ENCODE data around the gene BASP1.

Gene BASP1

DNA sequence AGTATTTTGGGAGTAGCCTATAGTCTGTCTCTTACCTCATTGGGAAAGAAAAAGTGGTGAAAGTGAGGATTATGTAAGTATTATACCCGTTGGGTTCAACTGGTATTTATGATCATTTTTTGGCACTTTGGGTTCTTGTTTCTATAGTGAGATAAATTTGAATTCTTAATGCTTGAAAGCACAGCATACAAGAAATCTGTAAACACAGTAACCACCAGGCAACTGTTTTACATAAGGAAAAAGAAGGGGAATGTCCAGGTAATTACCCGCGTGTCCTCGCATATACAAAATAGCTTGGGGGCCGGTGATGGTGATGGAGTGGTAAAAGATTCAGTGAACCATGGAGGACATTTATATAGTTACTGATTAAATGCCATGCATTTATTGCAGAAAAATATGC, 60.5 kb downstream of the BASP1 start:
- H3K27me3 ChIP-seq (ENCODE audit: insufficient read depth, low read length): no peaks in the 10 kb centered on the region
- H4K91ac ChIP-seq (ENCODE audit: low read depth, low read length): no peak overlapping the region
- H3K4me1 ChIP-seq (ENCODE audit: control insufficient read depth in 1 of 2, insufficient read depth in 2 of 2, low read length in 2 of 2): no peaks in the 10 kb centered on the region
- no peak overlapping the region for H4K8ac ChIP-seq (ENCODE audit: low read depth, low read length)
- H3K23ac ChIP-seq (ENCODE audit: low read length): no peak overlapping the region
- no peaks in the 10 kb centered on the region for H3K9me3 ChIP-seq (ENCODE audit: insufficient read depth, low read depth, low read length)
- WGBS (ENCODE audit: extremely low coverage, insufficient coverage, insufficient read length): no CpG with 5 or more reads among the region's 5 CpGs
- no peak overlapping the region for H3K9ac ChIP-seq (ENCODE audit: low read length)
- H3K36me3 ChIP-seq (ENCODE audit: control insufficient read depth in 1 of 2, insufficient read depth in 2 of 2, low read length in 2 of 2): peaks cover 20 to 21% of the 10 kb centered on the region in 2 experiments
- H3K14ac ChIP-seq (ENCODE audit: low read length): no peak overlapping the region
- no peak overlapping the region for H2BK120ac ChIP-seq (ENCODE audit: insufficient read depth, low read length, poor library complexity)
- H2AK5ac ChIP-seq (ENCODE audit: low read length): no peak overlapping the region
- no peak overlapping the region for H3K18ac ChIP-seq (ENCODE audit: low read length)
- no peak overlapping the region for H3K4ac ChIP-seq (ENCODE audit: low read depth, low read length)
- H2BK12ac ChIP-seq (ENCODE audit: low read length): no peak overlapping the region
- no peak overlapping the region for H2AFZ ChIP-seq (ENCODE audit: insufficient read depth, low read length, poor library complexity)
- no peak overlapping the region for H4K12ac ChIP-seq (ENCODE audit: low read depth, low read length)
- DNase-seq: no peak
- H3K27ac ChIP-seq (ENCODE audit: low read depth, low read length): no peak overlapping the region
- no peak overlapping the region for H2BK5ac ChIP-seq (ENCODE audit: low read depth, low read length, poor library complexity)
- no peaks in the 10 kb centered on the region for H3K79me1 ChIP-seq (ENCODE audit: low read length)
- H3K79me2 ChIP-seq (ENCODE audit: control insufficient read depth, insufficient read depth, low read length, poor library complexity): peaks cover 2% of the 10 kb centered on the region
- H3K4me3 ChIP-seq (ENCODE audit: low read depth, low read length): no peak overlapping the region
- no peak overlapping the region for H3K4me2 ChIP-seq (ENCODE audit: low read length)

GRCh38 chr5:17278931-17279330, 61.5 kb downstream of the BASP1 start:
- Histone ChIP-seq H2AFZ (ENCODE audit: insufficient read depth, low read length, poor library complexity) (no peak overlapping the region), H2BK12ac (ENCODE audit: low read length) (no peak overlapping the region), H3K18ac (ENCODE audit: low read length) (no peak overlapping the region), H3K27ac (ENCODE audit: low read depth, low read length) (no peak overlapping the region), H3K36me3 (ENCODE audit: control insufficient read depth in 1 of 2, insufficient read depth in 2 of 2, low read length in 2 of 2) (peaks cover 19 to 21% of the 10 kb centered on the region in 2 experiments), H2BK120ac (ENCODE audit: insufficient read depth, low read length, poor library complexity) (no peak overlapping the region), H3K9me3 (ENCODE audit: insufficient read depth, low read depth, low read length) (no peaks in the 10 kb centered on the region), H3K79me2 (ENCODE audit: control insufficient read depth, insufficient read depth, low read length, poor library complexity) (no peaks in the 10 kb centered on the region), H3K14ac (ENCODE audit: low read length) (no peak overlapping the region), H3K4ac (ENCODE audit: low read depth, low read length) (no peak overlapping the region), H3K23ac (ENCODE audit: low read length) (no peak overlapping the region), H3K4me2 (ENCODE audit: low read length) (no peak overlapping the region), H4K91ac (ENCODE audit: low read depth, low read length) (no peak overlapping the region), H3K4me1 (ENCODE audit: control insufficient read depth in 1 of 2, insufficient read depth in 2 of 2, low read length in 2 of 2) (no peaks in the 10 kb centered on the region), H4K8ac (ENCODE audit: low read depth, low read length) (no peak overlapping the region), H3K79me1 (ENCODE audit: low read length) (no peaks in the 10 kb centered on the region), H3K9ac (ENCODE audit: low read length) (no peak overlapping the region), H2BK5ac (ENCODE audit: low read depth, low read length, poor library complexity) (no peak overlapping the region), H2AK5ac (ENCODE audit: low read length) (no peak overlapping the region), H3K4me3 (ENCODE audit: low read depth, low read length) (no peak overlapping the region), H4K12ac (ENCODE audit: low read depth, low read length) (no peak overlapping the region), H3K27me3 (ENCODE audit: insufficient read depth, low read length) (no peaks in the 10 kb centered on the region)
- WGBS (ENCODE audit: extremely low coverage, insufficient coverage, insufficient read length): no CpG with 5 or more reads among the region's 7 CpGs
- DNase-seq: no peak

DNA sequence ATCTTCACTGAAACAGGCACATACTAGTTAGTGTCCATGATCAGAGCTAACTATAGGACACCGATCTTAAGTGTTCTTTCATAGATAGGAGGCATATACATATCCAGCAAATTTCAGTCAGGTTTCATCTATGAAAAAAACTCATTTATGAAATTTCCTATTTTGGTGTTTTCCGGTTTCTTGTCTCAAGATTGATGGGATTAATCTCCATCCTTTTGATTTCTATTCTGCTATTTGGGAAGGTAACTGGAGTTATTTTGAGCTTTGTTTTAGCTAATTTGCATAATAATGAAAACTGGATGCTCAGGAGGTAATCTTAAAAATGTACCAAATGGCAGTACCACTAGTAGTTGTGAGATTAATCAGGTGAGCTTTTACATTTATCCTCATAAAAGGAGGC, 62.1 kb downstream of the BASP1 start:
- no peak for DNase-seq
- Histone ChIP-seq H3K9me3 (ENCODE audit: insufficient read depth, low read depth, low read length) (no peaks in the 10 kb centered on the region), H3K14ac (ENCODE audit: low read length) (no peak overlapping the region), H2BK5ac (ENCODE audit: low read depth, low read length, poor library complexity) (no peak overlapping the region), H4K8ac (ENCODE audit: low read depth, low read length) (no peak overlapping the region), H3K4me3 (ENCODE audit: low read depth, low read length) (no peak overlapping the region), H3K4me1 (ENCODE audit: control insufficient read depth in 1 of 2, insufficient read depth in 2 of 2, low read length in 2 of 2) (no peaks in the 10 kb centered on the region), H2BK120ac (ENCODE audit: insufficient read depth, low read length, poor library complexity) (no peak overlapping the region), H2AFZ (ENCODE audit: insufficient read depth, low read length, poor library complexity) (no peak overlapping the region), H2BK12ac (ENCODE audit: low read length) (no peak overlapping the region), H3K27ac (ENCODE audit: low read depth, low read length) (no peak overlapping the region), H2AK5ac (ENCODE audit: low read length) (no peak overlapping the region), H3K27me3 (ENCODE audit: insufficient read depth, low read length) (no peaks in the 10 kb centered on the region), H3K4me2 (ENCODE audit: low read length) (no peak overlapping the region), H3K23ac (ENCODE audit: low read length) (no peak overlapping the region), H3K79me2 (ENCODE audit: control insufficient read depth, insufficient read depth, low read length, poor library complexity) (no peaks in the 10 kb centered on the region), H4K91ac (ENCODE audit: low read depth, low read length) (no peak overlapping the region), H3K4ac (ENCODE audit: low read depth, low read length) (no peak overlapping the region), H3K9ac (ENCODE audit: low read length) (no peak overlapping the region), H3K18ac (ENCODE audit: low read length) (no peak overlapping the region), H4K12ac (ENCODE audit: low read depth, low read length) (no peak overlapping the region), H3K36me3 (ENCODE audit: control insufficient read depth in 1 of 2, insufficient read depth in 2 of 2, low read length in 2 of 2) (peaks cover 17 to 18% of the 10 kb centered on the region in 2 experiments), H3K79me1 (ENCODE audit: low read length) (no peaks in the 10 kb centered on the region)
- WGBS (ENCODE audit: extremely low coverage, insufficient coverage, insufficient read length): no CpG with 5 or more reads among the region's 2 CpGs

GRCh38 chr5:17282283-17283120, 65.1 kb downstream of the BASP1 start:
- Histone ChIP-seq H3K4me3 (ENCODE audit: low read depth, low read length) (no peak overlapping the region), H3K4me2 (ENCODE audit: low read length) (no peak overlapping the region), H3K79me1 (ENCODE audit: low read length) (no peaks in the 10 kb centered on the region), H3K23ac (ENCODE audit: low read length) (no peak overlapping the region), H3K4me1 (ENCODE audit: control insufficient read depth in 1 of 2, insufficient read depth in 2 of 2, low read length in 2 of 2) (no peaks in the 10 kb centered on the region), H3K27me3 (ENCODE audit: insufficient read depth, low read length) (no peaks in the 10 kb centered on the region), H4K8ac (ENCODE audit: low read depth, low read length) (no peak overlapping the region), H2AFZ (ENCODE audit: insufficient read depth, low read length, poor library complexity) (no peak overlapping the region), H3K9me3 (ENCODE audit: insufficient read depth, low read depth, low read length) (no peaks in the 10 kb centered on the region), H3K9ac (ENCODE audit: low read length) (no peak overlapping the region), H4K12ac (ENCODE audit: low read depth, low read length) (no peak overlapping the region), H3K4ac (ENCODE audit: low read depth, low read length) (no peak overlapping the region), H2BK120ac (ENCODE audit: insufficient read depth, low read length, poor library complexity) (no peak overlapping the region), H2BK5ac (ENCODE audit: low read depth, low read length, poor library complexity) (no peak overlapping the region), H3K79me2 (ENCODE audit: control insufficient read depth, insufficient read depth, low read length, poor library complexity) (no peaks in the 10 kb centered on the region), H2AK5ac (ENCODE audit: low read length) (no peak overlapping the region), H4K91ac (ENCODE audit: low read depth, low read length) (no peak overlapping the region), H2BK12ac (ENCODE audit: low read length) (no peak overlapping the region), H3K18ac (ENCODE audit: low read length) (no peak overlapping the region), H3K14ac (ENCODE audit: low read length) (no peak overlapping the region), H3K27ac (ENCODE audit: low read depth, low read length) (no peak overlapping the region), H3K36me3 (ENCODE audit: control insufficient read depth in 1 of 2, insufficient read depth in 2 of 2, low read length in 2 of 2) (no peaks in the 10 kb centered on the region)
- no peak for DNase-seq
- no CpG with 5 or more reads among the region's 6 CpGs for WGBS (ENCODE audit: extremely low coverage, insufficient coverage, insufficient read length)
